Measurements from ENCODE around the gene EFNB1. TPM values are rescaled to one million over a fixed set of nuclear protein-coding genes. Genes with fewer than 3 reads are reported as not detected.

EFNB1 gene
- total and polyA plus RNA-seq, 10 of the 15 experiments (the other 5 are each of a cell fraction or from before 2014, with no cell fraction given) = 0.02 to 1.0 (median 0.81) TPM; not detected in 1

DNA sequence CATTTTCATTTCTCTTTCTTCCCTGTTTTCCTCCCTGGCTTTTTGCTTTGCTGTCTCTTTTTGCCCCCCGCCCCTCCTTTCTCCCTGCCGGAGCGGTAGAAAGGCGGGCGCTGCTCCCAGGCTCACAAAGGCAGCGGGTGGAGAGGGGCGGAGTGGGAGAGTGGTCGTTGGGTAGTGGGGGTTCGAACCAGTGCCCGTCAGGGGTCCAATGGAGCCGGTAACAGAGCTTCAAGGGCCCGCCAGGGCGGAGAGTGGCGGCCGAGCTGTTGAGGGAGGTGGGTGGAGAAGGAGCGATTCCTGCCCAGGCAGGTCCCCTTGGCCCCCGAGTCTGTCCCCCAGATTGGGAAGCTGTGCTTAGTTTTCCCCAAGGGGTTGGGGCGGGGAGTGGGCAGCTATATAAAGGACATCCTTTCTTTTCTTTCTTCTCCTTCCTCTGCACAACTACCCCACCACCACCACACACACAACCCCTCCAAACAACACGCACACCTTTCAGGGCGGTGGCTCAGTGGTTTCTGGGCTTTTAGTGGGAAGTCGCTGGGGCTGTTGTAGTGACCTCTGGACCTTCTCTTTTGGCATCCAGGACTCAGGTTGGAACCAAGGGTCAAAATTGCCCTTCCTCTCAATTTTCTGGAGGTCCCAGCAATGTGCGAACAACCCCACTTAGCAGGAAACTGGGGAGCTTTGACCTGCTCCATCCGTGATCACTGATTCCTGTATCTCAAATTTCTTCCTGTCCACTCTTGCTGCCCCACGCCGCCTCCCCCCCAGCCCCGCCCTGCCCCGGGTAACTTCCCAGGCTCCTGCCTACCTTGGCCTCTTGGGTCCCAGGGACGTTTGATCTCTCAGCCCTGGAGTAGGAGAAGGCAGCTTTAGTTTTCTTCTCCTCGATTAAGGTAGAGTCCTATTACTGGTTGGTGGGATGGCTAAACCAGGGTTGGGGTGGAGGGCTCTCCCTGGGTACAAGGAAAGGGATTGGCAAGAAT, 1.9 kb downstream of the EFNB1 start (continued):
- TF ChIP-seq SMARCA5 (IDR thresholded peaks at IDR 0.05) (no peak), FOS (IDR thresholded peaks at IDR 0.05; ENCODE audit: borderline replicate concordance, extremely low read depth, insufficient read length) (no peak), IRF4 (IDR thresholded peaks at IDR 0.05; ENCODE audit: low read depth, low read length) (no peak), SREBF1 (IDR thresholded peaks at IDR 0.05; ENCODE audit: low read length) (no peak), CREM (IDR thresholded peaks at IDR 0.05; ENCODE audit: low read depth) (no peak), ESRRA (IDR thresholded peaks at IDR 0.05; ENCODE audit: low read length) (no peak)

DNA sequence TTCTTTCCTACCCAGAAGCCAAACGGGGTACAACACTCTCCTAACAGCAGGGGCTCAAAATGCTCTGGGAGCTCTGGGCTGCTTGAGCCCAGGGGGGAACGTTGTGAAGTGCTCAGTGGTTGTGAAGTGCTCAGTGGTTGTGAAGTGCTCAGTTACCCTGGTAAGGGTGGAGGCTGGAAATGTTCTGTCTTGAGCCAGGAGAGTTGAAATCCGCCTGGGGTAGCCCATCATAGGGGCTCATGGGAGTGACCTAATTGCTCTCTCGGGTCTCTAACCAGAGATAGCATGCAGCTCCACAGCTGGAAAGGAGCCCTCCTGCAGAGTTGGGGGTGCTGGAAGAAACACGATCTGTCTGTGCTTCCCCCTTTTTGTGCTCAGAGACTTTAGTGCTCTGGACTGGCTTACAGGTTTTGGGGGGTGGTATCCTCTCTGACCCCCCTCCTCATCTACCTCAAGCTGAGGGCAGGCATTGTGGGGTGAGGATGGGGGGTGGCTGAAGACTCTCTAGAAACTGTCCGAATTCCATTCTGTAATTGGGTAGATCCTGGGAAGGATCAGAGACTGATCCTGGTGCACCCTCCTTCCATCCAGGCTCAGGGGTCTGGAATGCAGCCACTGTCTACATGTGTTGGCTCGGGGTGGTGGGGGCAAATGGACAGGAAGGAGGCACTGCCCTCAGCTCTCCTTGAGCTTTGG, 2.7 kb downstream of the EFNB1 start:
- Histone ChIP-seq H3K9ac (ENCODE audit: control insufficient read depth, insufficient read depth, low read length) (no peak overlapping the region), H3K27ac (ENCODE audit: control insufficient read depth, insufficient read depth) (no peak overlapping the region), H3K79me2 (ENCODE audit: control insufficient read depth, insufficient read depth, low read length) (no peaks in the 10 kb centered on the region), H4K20me1 (ENCODE audit: control insufficient read depth, insufficient read depth) (no peaks in the 10 kb centered on the region; the same call in 1 of the 2 replicates), H3K36me3 (ENCODE audit: control insufficient read depth in 2 of 2, insufficient read depth in 2 of 2, low read length in 1 of 2) (no peaks in the 10 kb centered on the region), H3K9me3 (replicated peaks; ENCODE audit: control insufficient read depth, insufficient read depth, low read length) (no peaks in the 10 kb centered on the region; the same call in 2 of the 3 replicates), H3K27me3 (replicated peaks in 1 of 2; ENCODE audit: control insufficient read depth in 2 of 2, insufficient read depth in 2 of 2, low read length in 1 of 2) (peaks cover 0 to 1% of the 10 kb centered on the region in 2 experiments; a peak in 2 of 4 replicates), H2AFZ (ENCODE audit: control insufficient read depth, low read depth, low read length) (no peak overlapping the region), H3K4me3 (no peak overlapping the region), H3K4me2 (ENCODE audit: control insufficient read depth, insufficient read depth) (no peak overlapping the region), H3K4me1 (ENCODE audit: control insufficient read depth, insufficient read depth, low read length) (no peaks in the 10 kb centered on the region)
- ChIA-PET SMC1A (ENCODE audit: uncharacterized antibody, unreplicated experiment) (interaction anchor here (0.6 kb wide), 1 partner anchor 146 kb away, joined by 3 read pairs; no protein-coding TSS in a partner anchor), RAD21 (ENCODE audit: unreplicated experiment) (no interaction called here), POLR2A (no interaction called here), CTCF (interaction anchor here (1.2 kb wide), 1 partner anchor 9 kb away, joined by 3 read pairs; no protein-coding TSS in a partner anchor)
- DNase-seq (ENCODE audit: low read depth, low spot score) (no peak), FAIRE-seq (no peak), ATAC-seq (no peak)
- intact Hi-C loops (cut with micrococcal nuclease; ENCODE audit: unreplicated experiment) = no loop called here
- no TSS peak for BruUV-seq (replicated peaks)
- WGBS (ENCODE audit: insufficient coverage, insufficient replicate concordance, low lambda C conversion rate, missing lambda C conversion rate) = 2% methylated on average over 7 of the region's 7 CpGs
- no peak for TF ChIP-seq POU2F2 (IDR thresholded peaks at IDR 0.05; ENCODE audit: borderline replicate concordance, low read depth, low read length)
- TF ChIP-seq CEBPB (IDR thresholded peaks at IDR 0.05; ENCODE audit: borderline replicate concordance in 1 of 2, low read depth in 2 of 2, low read length in 2 of 2) = no peak
- TF ChIP-seq NR2C2 (IDR thresholded peaks at IDR 0.05; ENCODE audit: borderline replicate concordance, control insufficient read depth, insufficient read length, low read depth) = no peak
- TF ChIP-seq EP300 (IDR thresholded peaks at IDR 0.05; ENCODE audit: borderline replicate concordance in 1 of 2, control insufficient read depth in 1 of 2, low read depth in 2 of 2, low read length in 2 of 2) = no peak
- TF ChIP-seq MTA3 (IDR thresholded peaks at IDR 0.05; ENCODE audit: borderline replicate concordance, low read length) = no peak
- TF ChIP-seq SREBF1 (IDR thresholded peaks at IDR 0.05; ENCODE audit: low read length) = no peak
- in situ Hi-C loops (cut with MboI) = no loop called here
